Subcutaneous adipose tissue (tissue), 4 donors: ENCODE results near the gene TRIP4. TPM values are rescaled to one million over a fixed set of nuclear protein-coding genes. Genes with fewer than 3 reads are reported as not detected.

Experiments used
- total RNA-seq, 4 donors: library from RNA; depleted of rRNA; stranded (reverse); fragments of >200 nt; gene quantifications; one replicate each; pipeline ENCODE4 v1.1.0, GENCODE V29; 2016
- TF ChIP-seq, protein P1 (sequence below): fragments of 450-650 bp; IDR thresholded peaks from one replicate; pipeline ENCODE4 v1.5.1; 2016; ENCODE audit warnings: low read depth, mild to moderate bottlenecking, control low read depth, antibody characterized with exemption, moderate library complexity

Gene TRIP4
- total RNA-seq, 4 donors from 2014 or later: 15.7 to 23.2 (median 18.2) TPM

DNA sequence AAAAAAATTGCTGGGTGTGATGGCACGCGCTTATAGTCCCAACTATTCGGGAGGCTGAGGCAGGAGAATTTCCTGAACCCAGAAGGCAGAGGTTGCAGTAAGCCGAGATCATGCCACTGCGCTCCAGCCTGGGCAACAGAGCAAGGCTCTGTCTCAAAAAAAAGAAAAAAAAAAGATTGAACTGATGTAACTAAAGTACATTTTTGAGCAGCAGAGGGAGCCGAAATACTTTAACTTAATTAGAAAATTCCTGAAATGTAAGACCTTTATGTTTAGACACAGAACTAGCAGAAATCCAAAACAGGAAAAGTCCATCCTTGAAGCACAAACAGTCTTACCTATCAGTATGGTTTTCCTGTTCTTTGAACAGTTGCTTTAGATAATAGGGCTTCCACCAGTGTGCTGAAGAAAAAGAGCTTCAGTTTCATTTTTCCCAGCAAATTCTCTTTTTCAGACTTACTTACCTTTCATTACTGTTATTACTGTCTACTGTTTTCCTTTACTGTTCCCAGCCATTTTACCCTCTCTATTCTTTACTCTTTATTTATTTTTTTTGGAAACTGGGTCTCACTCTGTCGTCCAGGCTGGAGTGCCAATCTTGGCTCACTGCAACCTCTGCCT lies 39.3 kb downstream of the TRIP4 start:
- TF ChIP-seq, protein P1, sequence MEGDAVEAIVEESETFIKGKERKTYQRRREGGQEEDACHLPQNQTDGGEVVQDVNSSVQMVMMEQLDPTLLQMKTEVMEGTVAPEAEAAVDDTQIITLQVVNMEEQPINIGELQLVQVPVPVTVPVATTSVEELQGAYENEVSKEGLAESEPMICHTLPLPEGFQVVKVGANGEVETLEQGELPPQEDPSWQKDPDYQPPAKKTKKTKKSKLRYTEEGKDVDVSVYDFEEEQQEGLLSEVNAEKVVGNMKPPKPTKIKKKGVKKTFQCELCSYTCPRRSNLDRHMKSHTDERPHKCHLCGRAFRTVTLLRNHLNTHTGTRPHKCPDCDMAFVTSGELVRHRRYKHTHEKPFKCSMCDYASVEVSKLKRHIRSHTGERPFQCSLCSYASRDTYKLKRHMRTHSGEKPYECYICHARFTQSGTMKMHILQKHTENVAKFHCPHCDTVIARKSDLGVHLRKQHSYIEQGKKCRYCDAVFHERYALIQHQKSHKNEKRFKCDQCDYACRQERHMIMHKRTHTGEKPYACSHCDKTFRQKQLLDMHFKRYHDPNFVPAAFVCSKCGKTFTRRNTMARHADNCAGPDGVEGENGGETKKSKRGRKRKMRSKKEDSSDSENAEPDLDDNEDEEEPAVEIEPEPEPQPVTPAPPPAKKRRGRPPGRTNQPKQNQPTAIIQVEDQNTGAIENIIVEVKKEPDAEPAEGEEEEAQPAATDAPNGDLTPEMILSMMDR: no peak

DNA sequence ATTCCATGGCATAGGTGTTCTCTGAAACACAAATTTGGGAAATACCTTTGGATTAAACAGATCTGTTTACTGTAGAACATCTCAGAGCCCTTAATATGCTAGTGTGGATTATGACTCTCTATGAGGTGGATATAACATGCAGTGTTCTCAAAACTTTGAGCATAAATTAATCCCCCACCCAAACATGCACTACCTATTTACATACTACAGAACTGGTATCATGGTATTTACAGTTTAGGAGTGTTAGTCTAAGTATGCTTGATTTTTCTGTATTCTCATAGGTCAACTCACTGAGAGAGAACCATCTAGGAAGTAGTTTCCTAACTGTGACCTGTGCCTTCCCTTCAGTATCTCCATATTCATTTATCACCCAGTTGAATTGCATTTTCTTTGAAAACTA lies 41.8 kb downstream of the TRIP4 start:
- TF ChIP-seq, protein P1: no peak

DNA sequence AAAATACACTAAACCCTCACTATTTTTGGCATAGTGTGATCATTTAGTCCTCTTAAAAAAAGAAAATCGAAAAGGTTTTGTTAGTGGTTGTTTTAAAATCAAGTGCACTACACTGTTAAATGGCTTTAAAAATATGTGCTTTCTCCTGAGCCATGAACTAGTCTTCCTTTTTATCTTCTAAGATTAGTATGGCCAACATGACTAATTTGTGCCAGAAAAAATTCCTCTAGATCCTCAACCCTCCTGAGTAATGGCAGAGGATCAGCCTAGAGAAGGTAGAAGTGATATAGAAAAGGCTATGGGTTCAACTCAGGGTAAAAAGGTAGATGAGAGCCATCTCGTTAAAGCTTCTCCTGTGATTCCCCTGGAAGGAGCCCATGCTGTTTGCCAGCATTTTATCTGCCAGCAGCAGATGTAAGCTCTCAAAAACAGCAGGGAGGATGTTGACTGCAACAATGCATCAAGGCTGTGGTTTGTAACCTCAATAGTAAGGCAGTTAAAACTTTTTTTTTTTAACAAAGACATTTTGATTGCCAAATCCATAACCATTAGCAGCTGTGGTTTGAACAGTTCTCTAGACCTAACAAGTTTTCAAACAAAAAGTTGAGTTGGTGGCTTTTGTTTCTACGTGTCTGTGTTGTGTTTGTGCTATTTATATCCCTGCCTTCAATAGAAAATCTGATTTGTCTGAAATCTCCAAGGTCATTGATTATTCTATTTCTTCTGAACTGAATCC lies 42.5 kb downstream of the TRIP4 start:
- TF ChIP-seq, protein P1: no peak

DNA sequence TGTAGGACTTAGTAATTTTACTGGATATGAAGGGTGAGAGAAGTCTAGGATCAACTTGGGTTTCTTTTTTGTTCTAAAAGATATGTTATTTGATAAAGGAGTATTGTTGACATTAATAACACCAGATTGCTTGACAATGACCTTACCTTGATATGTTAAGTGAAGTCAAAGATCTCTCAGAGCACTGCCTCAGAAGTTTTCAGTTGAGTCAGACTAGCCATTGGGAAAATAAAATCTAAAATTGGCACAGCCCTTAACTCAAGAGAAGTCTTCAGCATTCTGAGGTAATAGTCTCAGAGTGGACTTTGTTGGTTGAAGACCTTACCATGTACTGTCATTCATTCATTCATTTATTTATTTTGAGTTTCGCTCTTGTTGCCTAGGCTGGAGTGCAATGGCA lies 50.3 kb downstream of the TRIP4 start:
- TF ChIP-seq, protein P1: no peak

DNA sequence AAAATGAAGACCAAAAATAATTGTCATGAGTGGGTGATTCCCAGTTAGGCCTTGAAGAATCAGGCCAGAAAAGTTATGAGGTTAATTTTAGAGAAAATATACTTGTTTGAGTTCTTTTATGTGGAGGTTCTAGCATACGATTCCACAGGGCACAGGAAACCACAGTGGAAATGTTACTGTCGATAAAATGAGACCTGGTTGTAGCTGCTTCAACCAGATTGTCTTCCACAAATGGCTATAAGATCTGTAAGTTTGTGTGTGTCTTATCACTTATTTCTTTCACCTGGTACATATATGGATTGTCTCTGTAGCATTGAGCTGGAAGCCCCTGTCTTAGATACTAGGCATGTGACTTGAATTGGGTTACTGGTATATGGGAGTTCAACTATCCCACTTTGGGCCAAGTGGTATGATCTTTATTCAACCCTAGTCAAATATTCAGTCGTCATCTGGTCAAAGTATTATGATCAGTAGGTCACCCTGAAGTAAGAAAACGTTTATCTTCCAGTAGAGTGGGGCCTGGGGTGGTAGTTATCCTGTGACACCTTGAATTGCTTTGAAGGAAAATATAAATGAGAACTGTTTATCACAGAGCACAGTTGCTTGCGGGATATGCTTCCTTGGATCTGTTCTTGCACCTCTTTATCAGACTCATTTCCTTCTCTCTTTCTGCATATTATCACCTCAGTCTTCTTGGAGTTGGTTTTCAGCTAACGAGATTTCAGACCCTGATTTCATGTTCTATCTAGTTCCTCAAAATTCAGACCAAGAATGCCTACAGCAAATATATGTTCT lies 51.2 kb downstream of the TRIP4 start:
- TF ChIP-seq, protein P1: no peak

DNA sequence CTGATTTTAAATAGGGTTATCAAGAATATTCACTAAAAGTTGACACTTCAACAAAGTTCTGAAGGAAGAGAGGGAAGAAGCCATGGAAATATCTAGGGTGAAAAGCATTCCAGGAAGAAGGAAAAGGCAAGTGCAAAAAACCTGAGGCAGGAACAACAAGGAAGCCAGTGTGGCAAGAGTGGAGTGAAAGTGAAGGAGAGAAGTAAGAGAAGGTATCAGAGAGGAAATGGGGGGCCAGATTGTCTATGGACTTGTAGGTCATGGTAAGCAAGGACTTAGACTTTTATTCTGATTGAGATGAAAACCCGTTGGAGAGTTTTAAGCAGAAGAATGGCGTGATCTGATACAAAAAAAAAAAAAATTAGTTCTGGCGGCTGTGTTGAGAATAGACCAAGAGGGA lies 54.2 kb downstream of the TRIP4 start:
- TF ChIP-seq, protein P1: no peak

DNA sequence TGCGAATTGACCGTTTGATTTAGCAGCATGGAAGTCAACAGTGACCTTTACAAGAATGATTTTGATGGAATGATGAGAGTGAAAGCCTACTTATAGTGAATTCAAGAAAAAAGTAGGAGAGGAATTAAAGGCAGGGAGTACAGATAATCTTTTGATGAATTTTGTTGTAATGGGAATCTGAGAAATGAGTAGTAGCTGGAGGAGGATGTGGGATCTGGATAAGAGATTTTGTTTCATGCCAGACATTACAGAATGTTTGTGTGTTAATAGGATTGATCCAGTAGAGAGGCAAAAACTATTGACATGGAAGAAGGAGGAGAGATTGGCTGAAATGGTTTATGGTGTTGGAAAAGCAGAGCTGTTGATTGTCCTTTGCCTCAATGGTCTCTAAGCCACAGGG lies 55.4 kb downstream of the TRIP4 start:
- TF ChIP-seq, protein P1: no peak
